A549 treated with RU486 at 1 μM for 4 hours (cell line): ENCODE results near the gene ARF5. TPM values are rescaled to one million over a fixed set of nuclear protein-coding genes. Genes with fewer than 3 reads are reported as not detected.

Experiments
- total RNA-seq: library from RNA; stranded (reverse); fragments of 200-300 nt; extraction: Qiagen RNA extraction; gene quantifications from 5 replicates; pipeline ENCODE4 v1.2.3, GENCODE V29; 2022; ENCODE audit warnings: low read depth

Gene ARF5
- total RNA-seq: 156 to 204 TPM (median 163 TPM) in 5 replicates

DNA sequence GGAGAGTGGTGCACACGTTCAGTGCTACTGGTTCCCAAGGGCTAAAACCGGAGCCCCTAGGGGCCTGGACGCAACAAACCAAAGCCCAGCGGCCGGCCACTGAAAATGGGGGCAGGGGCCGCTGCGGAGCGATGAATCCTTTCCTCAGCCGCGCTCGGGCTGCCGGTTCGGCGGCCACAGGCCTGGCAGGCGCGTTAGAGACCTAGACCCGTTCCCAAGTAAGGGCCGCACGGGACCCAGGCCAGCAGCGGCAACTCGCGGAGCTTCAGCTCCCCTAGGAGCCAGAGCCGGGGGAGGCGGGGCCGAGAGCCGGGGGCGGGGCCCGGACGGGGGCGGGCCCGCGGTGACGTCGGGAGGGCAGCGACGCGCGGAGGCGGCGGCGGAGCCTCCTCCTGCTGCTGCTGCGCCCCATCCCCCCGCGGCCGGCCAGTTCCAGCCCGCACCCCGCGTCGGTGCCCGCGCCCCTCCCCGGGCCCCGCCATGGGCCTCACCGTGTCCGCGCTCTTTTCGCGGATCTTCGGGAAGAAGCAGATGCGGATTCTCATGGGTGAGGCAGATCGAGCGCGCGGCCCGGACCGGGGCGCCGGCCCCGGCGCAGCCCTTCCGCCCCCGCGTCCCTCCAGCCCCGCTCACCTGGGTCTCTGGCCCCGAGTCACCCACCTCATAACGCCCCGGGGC is at the start of gene ARF5:
Gene ARF5 (plus strand): TSS at position 393 of the 678 bp plus-strand sequence. CDS start 88 bp downstream, at position 481.

DNA sequence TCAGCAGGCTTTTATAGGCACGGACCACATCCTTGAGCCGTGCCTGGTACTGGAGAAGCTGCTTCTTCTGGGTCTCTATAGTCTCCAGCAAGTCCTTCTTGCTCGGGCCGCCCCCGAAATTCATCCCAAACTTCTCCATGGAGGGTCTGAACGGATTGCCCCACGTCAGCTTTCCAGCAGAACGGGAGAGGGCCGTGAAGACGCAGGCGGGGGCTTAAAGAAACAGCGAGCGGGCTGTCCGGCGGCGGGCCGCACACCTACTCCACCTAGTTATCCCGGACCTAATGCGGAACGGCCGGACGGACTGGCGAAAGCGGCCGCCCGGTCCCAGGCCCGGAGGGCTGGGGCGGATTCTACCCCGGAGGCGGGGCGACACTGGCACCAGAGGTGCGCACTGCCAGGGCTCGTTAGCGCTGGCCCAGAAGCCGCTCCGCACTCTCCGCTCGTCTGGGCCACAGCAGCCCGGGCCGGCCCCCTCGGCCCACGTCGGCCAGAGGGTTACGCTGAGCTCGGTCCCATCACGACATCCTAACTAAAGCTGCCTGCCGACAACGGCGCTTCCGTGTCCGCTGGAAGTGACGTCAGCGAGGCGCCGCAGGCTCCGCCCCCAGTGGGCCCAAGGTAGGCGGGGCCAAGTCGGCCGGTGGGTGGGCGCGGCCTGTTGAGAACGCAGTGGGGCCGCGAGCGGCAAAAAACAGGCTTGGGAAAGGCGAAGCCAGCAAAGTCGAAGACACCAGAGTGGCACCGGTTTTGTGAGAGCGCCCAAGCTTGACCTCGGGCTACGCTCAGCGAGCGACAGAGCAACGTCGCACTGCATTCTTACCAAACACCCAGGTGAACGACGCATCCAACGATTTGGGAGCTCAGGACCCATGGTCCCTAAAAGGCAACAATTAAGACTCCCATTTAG is 2.9 kb upstream of the ARF5 start, which contains the start of gene GCC1:
Gene GCC1 (minus strand): TSS at position 553 of the 910 bp plus-strand sequence. CDS start 414 bp downstream, at position 139.

GRCh38 chr7:127618042-127618441 is 29.8 kb downstream of the ARF5 start, which contains the start of gene PAX4:
Gene PAX4 (minus strand): TSS chr7:127618142. CDS start chr7:127615928, 2,214 bp downstream.

Other genes starting within 250 kb of the ARF5 start
- 6.2 to 12.0 TPM (median 11.3 TPM) in 5 replicates for gene ZNF800, start 195.7 kb upstream of the ARF5 start, total RNA-seq
- gene GCC1, start 2.8 kb upstream of the ARF5 start, total RNA-seq: 12.7 to 15.0 TPM (median 14.9 TPM) in 5 replicates
- gene FSCN3, start 5.3 kb downstream of the ARF5 start, total RNA-seq: 0.34 to 0.70 TPM in 2 of 5 replicates, not detected in the others
- gene PAX4, start 29.7 kb downstream of the ARF5 start, total RNA-seq: not detected in 5 replicates
- 103 to 114 TPM (median 108 TPM) in 5 replicates for gene SND1, start 63.8 kb downstream of the ARF5 start, total RNA-seq